Fibroblast of skin of right biceps (primary cell): ENCODE data around the gene PCDH1.
A peak's percentile ranks its signal among the peaks of the same experiment; 100 is the strongest.
"Not testable (repeated sequence)": the region's sequence is repeated elsewhere in the genome, so short reads cannot be mapped to it uniquely, and the experiment has no call there.

Experiments
- DNase-seq: peaks from one replicate; pipeline ENCODE4 v3.0.0-alpha.2; 2013

The PCDH1 gene

DNA sequence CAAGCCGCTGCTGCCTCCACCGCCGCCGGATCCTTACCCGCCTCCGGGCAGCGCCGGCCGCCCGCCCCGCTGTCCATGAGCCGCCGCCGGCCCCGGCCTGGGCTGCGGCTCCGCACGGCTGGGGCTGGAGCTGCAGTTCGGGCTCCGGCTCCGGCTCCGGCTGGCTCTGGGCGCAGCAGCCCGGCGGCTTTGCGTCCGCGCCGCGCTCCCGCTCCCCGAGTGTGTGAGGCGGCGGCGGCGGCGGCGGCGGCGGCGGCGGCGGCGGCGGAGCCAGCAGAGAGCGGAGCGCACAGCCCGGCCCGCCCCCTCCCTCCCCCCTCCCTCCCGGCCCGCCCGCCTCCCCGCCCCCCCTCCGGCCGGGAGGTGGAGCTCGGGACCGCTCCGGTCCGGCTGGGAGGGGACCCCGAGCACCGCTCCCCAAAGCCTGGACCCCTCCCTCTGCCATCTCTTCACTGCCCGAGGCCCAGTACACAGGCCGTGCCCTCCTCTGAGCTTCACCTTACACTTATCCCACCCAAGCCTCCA, at the start of gene PCDH1:
PCDH1 (minus strand) TSS at position 225 of the 525 bp plus-strand sequence; CDS start at position 77, 148 bp downstream.
- peak; percentile 30 for DNase-seq

DNA sequence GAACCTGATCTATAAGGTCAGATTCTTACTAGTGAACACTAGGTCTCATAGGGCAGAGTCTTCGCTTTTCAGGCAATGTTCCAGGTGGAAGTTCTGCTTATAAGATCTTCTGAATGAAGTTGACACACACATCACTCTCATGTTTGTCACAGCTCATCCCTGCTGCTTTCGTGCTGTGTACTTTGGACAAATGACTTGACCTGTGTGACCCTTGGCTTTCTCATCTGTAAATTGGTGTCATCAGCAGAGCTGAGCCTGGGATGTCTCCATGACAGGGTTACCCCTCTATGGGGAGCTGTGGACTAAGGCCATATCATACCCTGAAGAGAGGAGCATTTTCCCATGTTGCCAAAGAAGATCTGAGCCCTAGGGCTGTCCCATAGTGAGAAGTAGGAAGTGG, 48.2 kb upstream of the PCDH1 start:
- no peak for DNase-seq

GRCh38 chr5:141923448-141924313, 45.5 kb upstream of the PCDH1 start, which contains the start of gene DELE1:
Gene DELE1, plus strand, starts transcription at chr5:141923871. Its CDS starts 71 bp downstream, at chr5:141923942.
- DNase-seq, result peak; percentile 94

- DNase-seq, result not testable (repeated sequence)
These were observed 44.7 kb upstream of the PCDH1 start for GRCh38 chr5:141922827-141923447.

GRCh38 chr5:141920771-141921170, 42.6 kb upstream of the PCDH1 start:
- no peak for DNase-seq

DNA sequence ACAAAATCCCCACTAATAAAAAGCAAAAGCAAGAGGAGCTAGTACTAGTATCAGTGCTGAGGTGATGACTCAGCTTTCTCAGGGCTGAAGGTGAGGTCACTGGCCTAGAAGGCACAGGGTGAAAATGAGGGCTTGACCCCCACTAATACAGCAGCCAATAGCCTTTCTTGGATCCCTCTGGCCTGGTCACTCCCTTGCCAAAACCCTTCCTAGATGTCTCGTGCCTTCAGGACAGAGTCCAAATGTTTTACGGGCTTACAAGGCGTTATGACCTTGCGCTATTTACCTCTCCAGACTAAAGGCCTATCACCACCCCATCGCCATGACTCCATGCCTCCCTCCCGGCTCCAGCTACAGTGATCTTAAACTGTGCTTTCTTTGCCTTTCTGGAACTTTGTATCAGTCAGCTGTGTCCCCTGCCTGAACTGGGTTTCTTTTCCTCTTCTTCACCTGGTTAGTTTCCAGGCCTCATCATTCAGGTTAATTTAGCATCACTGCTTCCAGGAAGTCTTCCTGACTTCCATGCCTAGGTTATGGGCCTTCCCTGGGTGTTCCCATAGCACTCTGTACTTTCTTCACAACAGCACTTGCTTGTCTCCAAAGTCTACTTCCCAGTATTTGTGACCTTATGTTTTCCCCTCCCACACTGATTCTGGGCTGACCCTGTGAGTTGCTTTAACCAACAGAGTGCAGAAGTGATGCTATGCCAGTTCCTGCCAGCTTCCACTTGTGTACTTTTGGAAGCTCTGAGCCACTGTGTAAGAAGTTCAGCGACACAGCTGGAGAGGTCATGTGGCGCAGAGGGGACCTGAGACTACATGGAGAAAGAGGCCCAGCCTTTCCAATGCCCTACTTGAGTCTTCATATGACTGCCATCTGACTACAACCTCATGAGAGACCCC, 41.3 kb upstream of the PCDH1 start:
- no peak for DNase-seq

- no peak for DNase-seq
These were observed 39.5 kb upstream of the PCDH1 start for GRCh38 chr5:141917760-141918159.

DNA sequence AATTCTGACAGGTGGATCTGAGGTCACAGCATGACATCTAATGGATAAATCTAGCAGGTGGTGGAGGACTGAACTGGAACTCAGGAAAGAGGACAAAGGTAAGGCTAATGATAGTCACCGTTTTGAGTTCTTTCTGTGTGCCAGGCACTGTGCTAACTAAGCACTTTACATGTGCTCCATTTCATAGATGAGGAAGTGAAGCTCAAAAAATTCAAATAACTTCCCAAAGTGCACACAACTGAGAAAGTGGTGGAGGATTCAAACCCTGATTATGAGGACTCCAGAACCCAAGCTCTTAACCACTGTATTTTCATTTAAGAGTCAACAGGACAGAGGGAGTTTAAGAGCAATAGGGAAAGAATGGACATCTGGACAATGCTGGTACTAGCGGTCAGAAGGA, 38.3 kb upstream of the PCDH1 start:
- no peak for DNase-seq

GRCh38 chr5:141915881-141916336, 37.7 kb upstream of the PCDH1 start:
- no peak for DNase-seq

GRCh38 chr5:141914797-141915196, 36.6 kb upstream of the PCDH1 start:
- no peak for DNase-seq

DNA sequence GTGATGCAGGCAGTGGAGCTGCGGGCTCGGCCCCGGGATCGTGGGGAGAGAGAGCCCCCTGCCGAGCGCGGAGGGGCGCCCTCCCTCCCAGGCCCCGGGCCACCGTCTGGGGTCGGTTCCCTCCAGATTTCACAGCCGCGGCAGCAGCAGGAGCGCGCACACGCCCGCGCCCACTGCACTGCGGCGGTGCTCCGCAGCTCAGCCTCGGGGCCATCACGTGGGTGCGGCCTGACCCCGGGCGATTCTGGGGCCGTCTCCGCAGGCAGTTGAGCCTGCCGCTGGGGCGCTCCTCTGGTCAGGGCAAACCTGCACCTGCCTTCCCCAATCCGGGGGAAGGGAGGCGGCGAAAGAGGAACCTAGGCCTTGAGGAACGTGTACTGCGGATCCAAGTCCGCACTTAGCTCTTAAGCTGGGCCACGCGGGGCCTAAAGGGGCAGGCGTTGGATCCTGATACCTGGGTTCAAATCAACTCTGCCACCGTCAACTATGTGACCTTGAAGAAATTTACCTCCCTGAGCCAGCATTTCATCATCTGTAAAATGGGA, 36.1 kb upstream of the PCDH1 start:
- DNase-seq, result peak; percentile 13

GRCh38 chr5:141913560-141914198, 35.5 kb upstream of the PCDH1 start:
- DNase-seq, result no peak

- no peak for DNase-seq
These were observed 32.1 kb upstream of the PCDH1 start for GRCh38 chr5:141910271-141910673.

DNA sequence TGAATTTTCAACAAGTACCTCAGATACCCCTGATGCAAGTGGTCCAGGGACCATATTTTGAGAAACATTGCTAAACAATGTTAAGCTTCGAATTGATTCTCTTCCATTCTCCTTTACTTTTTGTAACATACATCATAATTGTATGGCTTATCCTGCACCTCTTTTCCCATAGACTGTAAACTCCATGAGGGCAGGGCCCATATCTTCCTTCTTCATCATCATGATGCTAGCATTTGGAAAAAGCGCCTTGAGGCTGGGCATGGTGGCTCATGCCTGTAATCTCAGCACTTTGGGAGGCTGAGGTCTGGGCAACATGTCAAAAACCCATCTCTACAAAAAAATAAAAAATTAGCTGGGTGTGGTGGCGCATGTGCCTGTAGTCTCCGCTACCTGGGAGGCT, 31.0 kb upstream of the PCDH1 start:
- DNase-seq, result no peak

- DNase-seq, result peak; percentile 35
These were observed 30.6 kb upstream of the PCDH1 start for GRCh38 chr5:141908796-141909195.

GRCh38 chr5:141906972-141907371, 28.8 kb upstream of the PCDH1 start:
- no peak for DNase-seq

DNA sequence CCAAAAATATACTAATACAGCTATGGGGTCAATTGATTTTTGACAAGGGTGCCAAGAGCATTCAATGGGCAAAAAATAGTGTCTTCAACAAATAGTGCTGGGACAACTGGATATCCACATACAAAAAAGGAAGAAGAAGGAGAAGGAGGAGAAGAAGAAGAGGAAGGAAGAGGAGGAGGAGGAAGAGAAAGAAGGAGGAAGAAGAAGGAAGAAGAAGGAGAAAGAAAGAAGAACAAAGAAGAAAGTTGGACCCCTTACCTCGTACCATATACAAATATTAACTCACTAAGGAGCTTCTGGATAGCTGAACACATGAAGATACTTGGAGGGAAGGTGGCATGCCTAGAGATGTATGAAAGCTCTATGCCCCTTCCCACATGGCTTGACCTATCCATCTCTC, 28.3 kb upstream of the PCDH1 start:
- no peak for DNase-seq

GRCh38 chr5:141904551-141904950, 26.3 kb upstream of the PCDH1 start:
- no peak for DNase-seq

- DNase-seq, result no peak
These were observed 25.1 kb upstream of the PCDH1 start for GRCh38 chr5:141903261-141903660.

DNA sequence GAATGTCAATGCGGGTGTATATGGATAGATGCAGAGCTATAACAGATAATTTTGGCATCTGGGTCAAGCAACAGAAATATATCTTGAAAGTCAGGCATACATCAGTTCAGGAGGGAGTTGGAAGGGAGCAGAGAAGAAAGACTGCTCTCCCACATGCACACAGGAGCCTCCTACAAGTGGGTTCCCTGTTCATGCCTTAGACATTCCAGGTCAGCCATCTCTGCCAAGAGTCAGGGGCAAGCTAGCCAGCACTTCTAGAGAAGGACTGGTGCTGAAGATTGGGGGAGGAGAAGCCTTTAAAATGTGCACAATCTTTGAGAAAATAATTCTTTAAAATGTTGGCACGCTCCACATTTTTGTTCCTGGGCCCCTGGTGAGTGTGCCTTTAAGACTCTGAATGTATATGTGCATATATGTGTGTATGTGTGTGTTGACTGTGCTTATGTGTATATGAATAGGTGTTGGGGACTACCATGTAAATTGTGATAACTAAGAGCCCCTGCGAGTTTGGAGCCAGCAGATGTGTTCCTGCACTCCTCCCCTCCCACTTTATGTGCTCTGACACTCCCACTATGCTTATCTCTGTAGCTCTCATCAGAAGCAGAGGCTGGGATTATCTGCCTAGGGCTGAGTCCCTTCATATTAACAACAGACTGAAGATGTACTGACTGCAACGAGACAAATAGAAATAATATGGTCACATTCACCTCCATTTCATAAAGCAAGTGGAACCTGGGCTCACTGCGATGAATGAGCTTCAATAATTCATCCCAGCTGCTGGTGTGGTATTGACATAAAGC, 24.0 kb upstream of the PCDH1 start:
- DNase-seq, result no peak

DNA sequence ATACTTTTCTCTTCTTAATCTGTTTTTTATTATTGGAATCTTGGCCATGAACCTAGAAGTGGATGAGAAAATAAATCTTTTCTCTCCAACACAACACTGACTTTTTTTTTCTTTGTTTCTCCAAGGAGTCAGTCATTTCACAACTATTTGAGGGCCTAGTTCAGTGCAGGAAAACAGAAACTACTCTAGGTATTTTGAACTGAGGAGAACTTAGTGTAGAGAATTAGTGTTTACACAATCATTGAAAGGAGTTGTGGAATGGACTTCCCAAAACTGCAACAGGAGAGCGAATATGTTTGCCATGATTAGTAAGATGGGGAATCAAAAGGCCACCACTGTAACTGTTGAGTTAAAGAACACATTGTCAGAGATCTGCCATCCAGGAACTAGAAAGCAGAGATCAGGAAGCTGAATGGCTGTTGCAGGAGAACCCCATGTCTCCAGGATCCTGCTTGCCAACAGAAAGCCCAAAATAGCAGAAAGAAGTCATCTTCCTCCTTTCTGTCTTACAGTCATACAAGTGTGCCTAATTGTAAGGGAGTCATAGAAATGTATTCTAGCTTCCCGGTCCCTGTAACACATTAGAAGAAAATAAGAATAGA, 20.3 kb upstream of the PCDH1 start:
- DNase-seq, result no peak
